H1 (cell line): ENCODE data around the gene NADK. TPM values are rescaled to one million over a fixed set of nuclear protein-coding genes. Genes with fewer than 3 reads are reported as not detected.
"Not testable (repeated sequence)": the region's sequence is repeated elsewhere in the genome, so short reads cannot be mapped to it uniquely, and the experiment has no call there.

Source experiments
- CTCF ChIA-PET: fragments of 300-600 bp; sonication (Branson Sonifier 250); formaldehyde crosslinking; loops from one replicate; lab custom pipeline; 2021; ENCODE audit not compliant: partially characterized antibody; lab: Charles Lee
- POLR2A ChIA-PET: fragments of 300-600 bp; sonication (Branson Sonifier 250); formaldehyde crosslinking; loops from one replicate; lab custom pipeline; 2021; ENCODE audit warnings: inconsistent platforms; ENCODE audit not compliant: partially characterized antibody; lab: Charles Lee
- DNase-seq, 2 experiments: peaks; one replicate each; pipeline versions ENCODE4 v3.0.0 to v3.0.0-alpha.2; 2010 to 2022; ENCODE audit warnings: low spot score in 2 of 2, low read depth in 1 of 2, mixed read lengths in 1 of 2
- FAIRE-seq: peaks from 2 replicates; lab custom pipeline; 2011; peaks lifted over from hg19 to GRCh38; lab: Jason Lieb, UNC
- H2AFZ ChIP-seq: 2 replicates; pipeline ENCODE4 v1.8.1; 2012; ENCODE audit warnings: low read length, inconsistent platforms
- H2AK5ac ChIP-seq: 2 replicates; pipeline ENCODE4 v1.6.1; 2013; ENCODE audit warnings: low read depth, low read length
- H2BK120ac ChIP-seq: replicated peaks from 2 replicates; pipeline ENCODE3; 2013; ENCODE audit warnings: low read depth, low read length, inconsistent platforms
- H2BK12ac ChIP-seq: 2 replicates; pipeline ENCODE4 v1.6.1; 2013; ENCODE audit warnings: low read depth, low read length
- H2BK15ac ChIP-seq: 2 replicates; pipeline ENCODE4 v1.6.1; 2013; ENCODE audit warnings: low read length
- H2BK20ac ChIP-seq: 2 replicates; pipeline ENCODE4 v1.6.1; 2013; ENCODE audit warnings: low read length
- H2BK5ac ChIP-seq: 2 replicates; pipeline ENCODE4 v1.6.1; 2013; ENCODE audit warnings: low read depth, low read length
- H3K14ac ChIP-seq: 2 replicates; pipeline ENCODE4 v1.6.1; 2013; ENCODE audit warnings: inconsistent platforms; ENCODE audit not compliant: insufficient read length
- H3K18ac ChIP-seq: 2 replicates; pipeline ENCODE4 v1.6.1; 2013; ENCODE audit warnings: low read length; ENCODE audit errors: extremely low read depth
- H3K23ac ChIP-seq: 2 replicates; pipeline ENCODE4 v1.6.1; 2013; ENCODE audit warnings: inconsistent platforms; ENCODE audit not compliant: insufficient read length
- H3K23me2 ChIP-seq: 2 replicates; pipeline ENCODE4 v1.6.1; 2013; ENCODE audit warnings: low read depth, low read length
- H3K27ac ChIP-seq: 2 replicates; pipeline ENCODE4 v1.6.1; 2011; ENCODE audit warnings: low read depth, low read length, inconsistent platforms
- H3K27me3 ChIP-seq, 4 experiments: replicated peaks in 1 of 4; 1 replicate in 1 of 4; 2 replicates in 3 of 4; pipeline versions ENCODE4 v1.6.1 to v1.8.1; 2011 to 2013; ENCODE audit warnings: low read length in 3 of 4, mild to moderate bottlenecking in 3 of 4, inconsistent platforms in 2 of 4, mixed read lengths in 2 of 4, moderate library complexity in 1 of 4; ENCODE audit not compliant: control insufficient read depth in 3 of 4, insufficient read depth in 3 of 4; ENCODE audit errors: extremely low read depth in 1 of 4
- H3K36me3 ChIP-seq, 4 experiments: 2 replicates each; pipeline versions ENCODE4 v1.6.1 to v1.8.1; 2011 to 2013; ENCODE audit warnings: mild to moderate bottlenecking in 4 of 4, low read length in 3 of 4, moderate library complexity in 2 of 4, control low read depth in 1 of 4, inconsistent platforms in 1 of 4; ENCODE audit not compliant: insufficient read depth in 4 of 4, control insufficient read depth in 2 of 4
- H3K4ac ChIP-seq: replicated peaks from 2 replicates; pipeline ENCODE3; 2013; ENCODE audit warnings: low read length, low read depth, mixed read lengths, inconsistent platforms; ENCODE audit not compliant: insufficient read length
- H3K4me1 ChIP-seq, 4 experiments: replicated peaks in 1 of 4; 1 replicate in 1 of 4; 2 replicates in 3 of 4; pipeline versions ENCODE4 v1.6.1 to v1.8.1; 2011 to 2013; ENCODE audit warnings: low read length in 3 of 4, inconsistent platforms in 2 of 4, mixed read lengths in 1 of 4; ENCODE audit not compliant: insufficient read depth in 4 of 4, control insufficient read depth in 3 of 4
- H3K4me2 ChIP-seq, 2 experiments: 2 replicates each; pipeline versions ENCODE4 v1.6.1 to v1.8.1; 2011 to 2013; ENCODE audit warnings: low read depth in 2 of 2, low read length in 2 of 2, control low read depth in 1 of 2, inconsistent platforms in 1 of 2, mild to moderate bottlenecking in 1 of 2; ENCODE audit not compliant: insufficient read depth in 1 of 2
- H3K4me3 ChIP-seq, 4 experiments: fragments of 200-600, 300-600 bp in 1 of 4; sonication (generic), shearing (Covaris generic), sonication (Bioruptor Twin) in 1 of 4; 2 replicates each; pipeline versions ENCODE4 v1.5.1 to v1.8.1; 2011 to 2016; ENCODE audit warnings: low read length in 4 of 4, low read depth in 3 of 4, control low read depth in 2 of 4, inconsistent platforms in 2 of 4, mild to moderate bottlenecking in 2 of 4, mixed read lengths in 1 of 4, moderate library complexity in 1 of 4; ENCODE audit not compliant: insufficient read depth in 2 of 4; ENCODE audit errors: extremely low read depth in 1 of 4
- H3K56ac ChIP-seq: replicated peaks from 2 replicates; pipeline ENCODE3; 2013; ENCODE audit warnings: low read depth, mild to moderate bottlenecking, mixed read lengths, low read length, inconsistent platforms; ENCODE audit not compliant: insufficient read length
- H3K79me1 ChIP-seq: 2 replicates; pipeline ENCODE4 v1.6.1; 2013; ENCODE audit warnings: low read depth, low read length, control low read depth
- H3K79me2 ChIP-seq, 2 experiments: 2 replicates each; pipeline versions ENCODE4 v1.6.1 to v1.8.1; 2012 to 2013; ENCODE audit warnings: low read length in 2 of 2, mild to moderate bottlenecking in 2 of 2, inconsistent platforms in 1 of 2; ENCODE audit not compliant: insufficient read depth in 2 of 2, control insufficient read depth in 1 of 2
- H3K9ac ChIP-seq, 4 experiments: replicated peaks in 1 of 4; 1 replicate in 1 of 4; 2 replicates in 3 of 4; pipeline versions ENCODE4 v1.6.1 to v1.8.1; 2011 to 2013; ENCODE audit warnings: low read depth in 3 of 4, low read length in 3 of 4, control low read depth in 2 of 4, mild to moderate bottlenecking in 2 of 4, moderate library complexity in 2 of 4, inconsistent platforms in 1 of 4; ENCODE audit errors: extremely low read depth in 1 of 4
- H3K9me3 ChIP-seq, 2 experiments: 2 replicates each; pipeline versions ENCODE4 v1.6.1 to v1.8.1; 2012 to 2013; ENCODE audit warnings: mild to moderate bottlenecking in 2 of 2, moderate library complexity in 2 of 2, control low read depth in 1 of 2, inconsistent platforms in 1 of 2, low read depth in 1 of 2, low read length in 1 of 2, mixed read lengths in 1 of 2; ENCODE audit not compliant: insufficient read depth in 2 of 2
- H4K20me1 ChIP-seq, 2 experiments: replicated peaks in 1 of 2; 2 replicates each; pipeline versions ENCODE3 to v1.8.1; 2011 to 2013; ENCODE audit warnings: inconsistent platforms in 2 of 2, low read length in 2 of 2, mild to moderate bottlenecking in 1 of 2; ENCODE audit not compliant: insufficient read depth in 2 of 2, control insufficient read depth in 1 of 2
- H4K5ac ChIP-seq: 2 replicates; pipeline ENCODE4 v1.6.1; 2013; ENCODE audit warnings: low read length, low read depth, mixed read lengths, inconsistent platforms; ENCODE audit not compliant: insufficient read length
- H4K8ac ChIP-seq: 2 replicates; pipeline ENCODE4 v1.8.0; 2013; ENCODE audit warnings: mild to moderate bottlenecking, moderate library complexity, low read length, inconsistent platforms; ENCODE audit not compliant: insufficient read depth; ENCODE audit errors: extremely low read depth
- H4K91ac ChIP-seq: replicated peaks from 2 replicates; pipeline ENCODE3; 2013; ENCODE audit warnings: low read length, mixed read lengths, inconsistent platforms; ENCODE audit not compliant: insufficient read length
- EP300 ChIP-seq, 2 experiments: IDR thresholded peaks; 1 replicate in 1 of 2; 2 replicates in 1 of 2; pipeline ENCODE4 v1.6.1; 2011 to 2012; ENCODE audit warnings: low read depth in 2 of 2, low read length in 2 of 2, mild to moderate bottlenecking in 2 of 2, borderline replicate concordance in 1 of 2, inconsistent platforms in 1 of 2, moderate library complexity in 1 of 2
- FOSL1 ChIP-seq: IDR thresholded peaks from 2 replicates; pipeline ENCODE4 v1.6.1; 2011; ENCODE audit warnings: mild to moderate bottlenecking, low read depth, low read length, moderate library complexity; ENCODE audit not compliant: insufficient read depth
- WGBS, 2 experiments: shearing (Covaris generic) in 1 of 2; methylation state at CpG; one replicate each; pipeline versions ENCODE4 v1.1.6 to v1.1.7; 2013 to 2015; ENCODE audit warnings: low lambda C conversion rate in 2 of 2, mixed read lengths in 2 of 2, inconsistent platforms in 1 of 2, low coverage in 1 of 2, missing lambda C conversion rate in 1 of 2; ENCODE audit not compliant: insufficient replicate concordance in 2 of 2, insufficient coverage in 1 of 2, insufficient read length in 1 of 2; ENCODE audit errors: extremely low coverage in 1 of 2, missing lambda C conversion rate in 1 of 2; 5-methylcytosine and 5-hydroxymethylcytosine counted together
- polyA plus RNA-seq, 7 experiments: library from polyadenylated mRNA; depleted of rRNA in 3 of 7; stranded (reverse) in 5 of 7; unstranded in 2 of 7; fragments of >200 nt in 5 of 7; fragments of 200-250 nt in 2 of 7; gene quantifications; 1 replicate in 5 of 7; 2 replicates in 1 of 7; 4 replicates in 1 of 7; pipeline versions ENCODE4 v1.2.1 to v1.2.3, GENCODE V29; 2011 to 2013; ENCODE audit warnings: missing spikeins in 2 of 7, mixed read lengths in 2 of 7
- total RNA-seq: library from RNA; stranded (reverse); fragmentation: NEBNext Ultra II Directional; extraction: Animal tissue kit (Norgen Biotek cat#: 25700); gene quantifications from 2 replicates; pipeline ENCODE4 v1.2.1, GENCODE V29; 2021

The NADK gene
- total and polyA plus RNA-seq, 2 of the 8 experiments (the other 6 are each of a cell fraction or from before 2014, with no cell fraction given): 78.0 to 89.7 TPM

DNA sequence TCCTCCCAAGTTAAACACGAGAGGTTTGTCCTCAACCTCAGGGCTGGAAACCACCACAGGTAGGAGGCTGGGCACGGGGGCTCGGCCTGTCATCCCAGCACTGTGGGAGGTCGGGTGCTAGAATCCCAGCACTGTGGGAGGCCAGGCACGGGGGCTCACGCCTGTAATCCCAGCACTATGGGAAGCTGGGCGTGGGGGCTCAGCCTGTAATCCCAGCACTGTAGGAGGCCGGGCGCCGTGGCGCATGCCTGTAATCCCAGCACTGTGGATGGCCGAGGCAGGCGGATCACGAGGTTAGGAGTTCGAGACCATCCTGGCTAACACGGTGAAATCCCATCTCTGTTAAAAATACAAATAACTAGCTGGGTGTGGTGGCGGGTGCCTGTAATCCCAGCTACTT is 47.4 kb downstream of the NADK start:
- H2AFZ ChIP-seq: no peak overlapping the region
- POLR2A ChIA-PET: no interaction called here

DNA sequence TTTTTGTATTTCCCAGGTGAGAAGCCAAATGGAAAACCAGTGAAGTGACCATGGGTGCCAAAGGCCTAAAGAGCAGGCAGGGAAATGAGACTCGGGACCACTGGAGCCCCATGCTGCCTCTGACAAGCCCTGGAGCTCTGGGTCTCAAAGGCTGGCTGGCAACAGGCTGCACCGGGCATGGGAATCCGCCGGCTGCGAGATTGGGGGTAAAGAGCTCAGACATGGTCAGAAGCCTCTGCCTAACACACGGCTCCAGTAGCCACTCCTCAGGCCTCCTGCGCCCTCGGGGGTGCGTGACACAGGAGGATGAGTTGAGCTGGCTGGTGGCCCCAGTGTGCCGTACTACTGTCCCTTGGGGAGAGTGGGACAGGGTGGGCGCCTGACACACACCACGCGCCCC is 48.0 kb downstream of the NADK start:
- H4K8ac ChIP-seq, POLR2A ChIA-PET, H3K9me3 ChIP-seq, H3K4me1 ChIP-seq, H2BK20ac ChIP-seq, H3K79me2 ChIP-seq, H3K4ac ChIP-seq, FAIRE-seq, H3K9ac ChIP-seq, H2AK5ac ChIP-seq, H4K20me1 ChIP-seq, H3K14ac ChIP-seq, H4K5ac ChIP-seq, H3K27ac ChIP-seq, H2BK15ac ChIP-seq, DNase-seq, H3K23ac ChIP-seq, H3K79me1 ChIP-seq, H4K91ac ChIP-seq, H2BK12ac ChIP-seq, H3K18ac ChIP-seq, H2BK120ac ChIP-seq, H3K23me2 ChIP-seq, H2AFZ ChIP-seq, H2BK5ac ChIP-seq, H3K27me3 ChIP-seq, H3K56ac ChIP-seq, CTCF ChIA-PET, H3K4me2 ChIP-seq, H3K4me3 ChIP-seq: not testable (repeated sequence)
- 90% methylated on average over 6 of the region's 13 CpGs; no CpG with 5 or more reads in 1 of the 2 experiments for WGBS, 2 experiments
- H3K36me3 ChIP-seq: peaks cover 0 to 10% (median under 1%) of the 10 kb centered on the region in 4 experiments; a peak in 2 of 8 replicates

More for the DNA sequence above, 47.4 kb downstream of the NADK start:
- H2BK20ac ChIP-seq: no peak overlapping the region
- FAIRE-seq: no peak
- peaks cover 0 to 10% (median 2%) of the 10 kb centered on the region in 4 experiments; a peak in 2 of 8 replicates for H3K36me3 ChIP-seq
- no peak overlapping the region for H4K5ac ChIP-seq
- CTCF ChIA-PET: no interaction called here
- no peak overlapping the region for H3K23ac ChIP-seq
- no peak overlapping the region for H3K4ac ChIP-seq
- H2BK5ac ChIP-seq: no peak overlapping the region
- H3K56ac ChIP-seq: no peak overlapping the region
- no peaks in the 10 kb centered on the region for H3K4me1 ChIP-seq
- no peak overlapping the region for H3K4me2 ChIP-seq
- WGBS, 2 experiments: 89% methylated on average over 17 of the region's 17 CpGs; no CpG with 5 or more reads in 1 of the 2 experiments
- H3K18ac ChIP-seq: no peak overlapping the region
- no peak overlapping the region for H2BK12ac ChIP-seq
- no peak overlapping the region for H2AK5ac ChIP-seq
- DNase-seq: no peak
- H3K23me2 ChIP-seq: no peaks in the 10 kb centered on the region
- H3K9ac ChIP-seq: no peak overlapping the region
- TF ChIP-seq EP300 (IDR thresholded peaks at IDR 0.05; ENCODE audit: borderline replicate concordance in 1 of 2, low read depth in 2 of 2, low read length in 2 of 2): no peak
- TF ChIP-seq FOSL1: no peak
- H3K27me3 ChIP-seq: no peaks in the 10 kb centered on the region
- no peaks in the 10 kb centered on the region for H3K79me2 ChIP-seq
- no peaks in the 10 kb centered on the region for H3K9me3 ChIP-seq
- no peak overlapping the region for H4K91ac ChIP-seq
- no peak overlapping the region for H3K14ac ChIP-seq
- no peaks in the 10 kb centered on the region for H3K79me1 ChIP-seq
- H3K4me3 ChIP-seq: no peak overlapping the region
- H4K20me1 ChIP-seq: peaks cover 0 to 3% of the 10 kb centered on the region in 2 experiments
- no peak overlapping the region for H3K27ac ChIP-seq
- no peak overlapping the region for H2BK15ac ChIP-seq
- no peak overlapping the region for H2BK120ac ChIP-seq
- no peak overlapping the region for H4K8ac ChIP-seq
